GM18951 (cell line): ENCODE measurements around the gene SLC22A4.

Experiments
- POLR2A ChIP-seq: IDR thresholded peaks from 4 replicates; pipeline ENCODE4 v1.6.1; 2011; ENCODE audit warnings: mild to moderate bottlenecking; ENCODE audit not compliant: insufficient read length, insufficient read depth; ENCODE audit errors: extremely low read depth
- in situ Hi-C: fragments of 300-500 bp; cut with MboI; formaldehyde crosslinking; loops from one replicate; pipeline ENCODE4 v1.12.0; 2022; ENCODE audit warnings: low sequenced_read_pairs, mixed read lengths, inconsistent platforms; ENCODE audit not compliant: unreplicated experiment

SLC22A4 gene

GRCh38 chr5:132380741-132381140 lies 86.5 kb downstream of the SLC22A4 start:
- in situ Hi-C loops = loop anchor here (25.0 kb wide), 1 partner anchor 457 kb away; the partner anchor contains the start of gene SHROOM1
- no peak for TF ChIP-seq POLR2A

GRCh38 chr5:132381614-132382013 lies 87.4 kb downstream of the SLC22A4 start:
- no peak for TF ChIP-seq POLR2A
- in situ Hi-C loops = loop anchor here (25.0 kb wide), 1 partner anchor 456 kb away; the partner anchor contains the start of gene SHROOM1

GRCh38 chr5:132383261-132383660 lies 89.1 kb downstream of the SLC22A4 start:
- TF ChIP-seq POLR2A = no peak
- in situ Hi-C loops = loop anchor here (25.0 kb wide), 1 partner anchor 454 kb away; the partner anchor contains the start of gene SHROOM1

GRCh38 chr5:132383984-132384383 lies 89.8 kb downstream of the SLC22A4 start:
- no peak for TF ChIP-seq POLR2A

GRCh38 chr5:132384506-132385050 lies 90.4 kb downstream of the SLC22A4 start:
- in situ Hi-C loops = loop anchor here (25.0 kb wide), 1 partner anchor 453 kb away; the partner anchor contains the start of gene SHROOM1
- no peak for TF ChIP-seq POLR2A

More at GRCh38 chr5:132383984-132384383, 89.8 kb downstream of the SLC22A4 start:
- in situ Hi-C loops = loop anchor here (25.0 kb wide), 1 partner anchor 453 kb away; the partner anchor contains the start of gene SHROOM1

- in situ Hi-C loops = loop anchor here (25.0 kb wide), 1 partner anchor 452 kb away; the partner anchor contains the start of gene SHROOM1
- TF ChIP-seq POLR2A = no peak
Measured at GRCh38 chr5:132385326-132386105, 91.3 kb downstream of the SLC22A4 start.

GRCh38 chr5:132386644-132387286 lies 92.6 kb downstream of the SLC22A4 start:
- peak; percentile 26 for TF ChIP-seq POLR2A
- in situ Hi-C loops = loop anchor here (25.0 kb wide), 1 partner anchor 451 kb away; the partner anchor contains the start of gene SHROOM1

- in situ Hi-C loops = loop anchor here (25.0 kb wide), 1 partner anchor 450 kb away; the partner anchor contains the start of gene SHROOM1
- TF ChIP-seq POLR2A = no peak
Measured at GRCh38 chr5:132387640-132388117, 93.5 kb downstream of the SLC22A4 start.

- in situ Hi-C loops = loop anchor here (25.0 kb wide), 1 partner anchor 449 kb away; the partner anchor contains the start of gene SHROOM1
- no peak for TF ChIP-seq POLR2A
Measured at GRCh38 chr5:132388244-132389050, 94.3 kb downstream of the SLC22A4 start.

- in situ Hi-C loops = loop anchor here (25.0 kb wide), 1 partner anchor 448 kb away; the partner anchor contains the start of gene SHROOM1
- no peak for TF ChIP-seq POLR2A
Measured at GRCh38 chr5:132389051-132389331, 94.8 kb downstream of the SLC22A4 start.

- in situ Hi-C loops = loop anchor here (25.0 kb wide), 1 partner anchor 448 kb away; the partner anchor contains the start of gene SHROOM1
- TF ChIP-seq POLR2A = no peak
Measured at GRCh38 chr5:132389585-132390286, 95.5 kb downstream of the SLC22A4 start.

GRCh38 chr5:132391247-132391646 lies 97.1 kb downstream of the SLC22A4 start:
- in situ Hi-C loops = loop anchor here (25.0 kb wide), 1 partner anchor 446 kb away; the partner anchor contains the start of gene SHROOM1
- no peak for TF ChIP-seq POLR2A

GRCh38 chr5:132391870-132392269 lies 97.7 kb downstream of the SLC22A4 start:
- in situ Hi-C loops = loop anchor here (25.0 kb wide), 1 partner anchor 445 kb away; the partner anchor contains the start of gene SHROOM1
- TF ChIP-seq POLR2A = no peak
